Panc1 (cell line): ENCODE data around the gene SPINDOC. TPM values are rescaled to one million over a fixed set of nuclear protein-coding genes. Genes with fewer than 3 reads are reported as not detected.

Experiments used
- ATAC-seq: fragments of 200-7000 bp; cut with Tn5 transposase; 2 replicates; pipeline ENCODE4 v1.9.1; 2020; ENCODE audit warnings: mild to moderate bottlenecking, moderate library complexity
- BruUV-seq: library from RNA; stranded (reverse); fragments of 400-500 nt; replicated peaks from 2 replicates; lab custom pipeline; 2021; lab: Mats Ljungman, UMichigan
- CTCF ChIA-PET: fragments of 300-600 bp; sonication (Branson Sonifier 250); formaldehyde crosslinking; loops from one replicate; lab custom pipeline; 2022; ENCODE audit warnings: antibody characterized with exemption; lab: Charles Lee
- POLR2A ChIA-PET: fragments of 300-600 bp; sonication (Branson Sonifier 250); formaldehyde crosslinking; loops from one replicate; lab custom pipeline; 2022; ENCODE audit warnings: antibody characterized with exemption; lab: Charles Lee
- DNase-seq: peaks from one replicate; pipeline ENCODE4 v3.0.0-alpha.2; 2010; ENCODE audit warnings: low read depth, low spot score
- H3K27ac ChIP-seq: 2 replicates; pipeline ENCODE4 v1.5.1; 2011; ENCODE audit warnings: mild to moderate bottlenecking, low read length, inconsistent platforms
- H3K27me3 ChIP-seq: fragments of 200-500 bp; sonication (Bioruptor generic); 2 replicates; pipeline ENCODE4 v1.6.0; 2014; ENCODE audit warnings: low read length, inconsistent platforms; ENCODE audit not compliant: control insufficient read depth, insufficient read depth
- H3K36me3 ChIP-seq: fragments of 200-500 bp; sonication (Bioruptor generic); 2 replicates; pipeline ENCODE4 v1.5.1; 2014; ENCODE audit warnings: inconsistent platforms, mild to moderate bottlenecking, low read length, moderate library complexity; ENCODE audit not compliant: control insufficient read depth, insufficient read depth
- H3K4me1 ChIP-seq: 2 replicates; pipeline ENCODE4 v1.5.1; 2011; ENCODE audit warnings: inconsistent platforms, mild to moderate bottlenecking, low read length, moderate library complexity; ENCODE audit not compliant: control insufficient read depth, insufficient read depth
- H3K4me3 ChIP-seq, 2 experiments: 2 replicates each; pipeline ENCODE4 v1.5.1; 2011 to 2012; ENCODE audit warnings: low read depth in 2 of 2, low read length in 2 of 2, mild to moderate bottlenecking in 2 of 2, inconsistent platforms in 1 of 2, moderate library complexity in 1 of 2
- H3K9me3 ChIP-seq: fragments of 200-500 bp; sonication (Bioruptor generic); 2 replicates; pipeline ENCODE4 v1.5.1; 2014; ENCODE audit warnings: low read depth, mild to moderate bottlenecking, inconsistent platforms, low read length, moderate library complexity; ENCODE audit not compliant: control insufficient read depth, insufficient read depth
- CTCF ChIP-seq: fragments of 450-650 bp; IDR thresholded peaks from 2 replicates; pipeline ENCODE4 v1.5.1; 2017; ENCODE audit warnings: mild to moderate bottlenecking
- POLR2AphosphoS5 ChIP-seq: IDR thresholded peaks from 2 replicates; pipeline ENCODE4 v1.6.1; 2012; ENCODE audit warnings: mild to moderate bottlenecking, low read depth, low read length, moderate library complexity
- REST ChIP-seq, 2 experiments: IDR thresholded peaks; 2 replicates each; pipeline ENCODE4 v1.6.1; 2011 to 2012; ENCODE audit warnings: low read depth in 2 of 2, control low read depth in 1 of 2, low read length in 1 of 2, mild to moderate bottlenecking in 1 of 2, moderate library complexity in 1 of 2; ENCODE audit not compliant: insufficient read depth in 1 of 2
- SIN3A ChIP-seq: IDR thresholded peaks from 2 replicates; pipeline ENCODE4 v1.6.1; 2012; ENCODE audit warnings: low read depth, mild to moderate bottlenecking, low read length, moderate library complexity, borderline replicate concordance; ENCODE audit not compliant: insufficient read depth
- TCF7L2 ChIP-seq: IDR thresholded peaks from 2 replicates; pipeline ENCODE4 v1.6.1; 2011; ENCODE audit warnings: mild to moderate bottlenecking, low read depth, low read length, inconsistent platforms
- in situ Hi-C: cut with HindIII; loops from 2 replicates; pipeline ENCODE4 v1.10.0; 2016; ENCODE audit warnings: low sequenced_read_pairs, low pct_unique_long_range_greater_than_20kb
- intact Hi-C: fragments of 100-400 bp; cut with micrococcal nuclease; formaldehyde crosslinking; loops from one replicate; pipeline ENCODE4 v1.10.0; 2022; ENCODE audit not compliant: unreplicated experiment
- total RNA-seq: library from RNA; stranded (reverse); gene quantifications from one replicate; pipeline ENCODE4 v1.2.1, GENCODE V29; 2021; ENCODE audit not compliant: unreplicated experiment

The SPINDOC gene
- total RNA-seq, 1 experiment from 2014 or later = 59.1 TPM

GRCh38 chr11:63785823-63786222 is 27.4 kb upstream of the SPINDOC start:
- BruUV-seq = no TSS peak

GRCh38 chr11:63791495-63792167 is 21.6 kb upstream of the SPINDOC start:
- no peaks in the 10 kb centered on the region for H3K36me3 ChIP-seq
- POLR2A ChIA-PET = no interaction called here
- no peak for ATAC-seq
- H3K4me3 ChIP-seq = no peak overlapping the region
- no peak overlapping the region for H3K27ac ChIP-seq
- no peaks in the 10 kb centered on the region for H3K4me1 ChIP-seq
- CTCF ChIA-PET = no interaction called here
- no peaks in the 10 kb centered on the region for H3K9me3 ChIP-seq
- no peaks in the 10 kb centered on the region for H3K27me3 ChIP-seq
- no peak for TF ChIP-seq REST (IDR thresholded peaks at IDR 0.05; ENCODE audit: insufficient read depth in 1 of 2, low read depth in 2 of 2, low read length in 1 of 2)
- TF ChIP-seq SIN3A = no peak
- no peak for TF ChIP-seq CTCF
- TF ChIP-seq TCF7L2 = no peak
- TF ChIP-seq POLR2AphosphoS5 = no peak
- intact Hi-C loops (no loop called here), in situ Hi-C loops (no loop called here)
- no TSS peak for BruUV-seq
- no peak for DNase-seq

More at GRCh38 chr11:63785823-63786222, 27.4 kb upstream of the SPINDOC start:
- ChIA-PET CTCF (no interaction called here), POLR2A (no interaction called here)
- H3K4me3 ChIP-seq = no peak overlapping the region
- H3K27me3 ChIP-seq = no peaks in the 10 kb centered on the region
- no peaks in the 10 kb centered on the region for H3K36me3 ChIP-seq
- ATAC-seq (no peak), DNase-seq (no peak)
- in situ Hi-C loops = no loop called here
- intact Hi-C loops = no loop called here
- TF ChIP-seq CTCF (no peak), TCF7L2 (no peak), REST (IDR thresholded peaks at IDR 0.05; ENCODE audit: insufficient read depth in 1 of 2, low read depth in 2 of 2, low read length in 1 of 2) (no peak), POLR2AphosphoS5 (no peak), SIN3A (no peak)
- H3K27ac ChIP-seq = no peak overlapping the region
- H3K9me3 ChIP-seq = no peaks in the 10 kb centered on the region
- no peaks in the 10 kb centered on the region for H3K4me1 ChIP-seq
